ENCODE results near the gene CDKN3.
"Not testable (repeated sequence)": the region's sequence is repeated elsewhere in the genome, so short reads cannot be mapped to it uniquely, and the experiment has no call there.

CDKN3 gene

GRCh38 chr14:54453252-54453651 is 56.4 kb downstream of the CDKN3 start:
- FAIRE-seq: no peak

GRCh38 chr14:54453990-54454389 is 57.2 kb downstream of the CDKN3 start:
- not testable (repeated sequence) for DNase-seq (ENCODE audit: low spot score); FAIRE-seq

More at GRCh38 chr14:54453252-54453651, 56.4 kb downstream of the CDKN3 start:
- no peak for DNase-seq (ENCODE audit: low spot score)

GRCh38 chr14:54455363-54455762 is 58.6 kb downstream of the CDKN3 start:
- FAIRE-seq: no peak

GRCh38 chr14:54456820-54457608 is 60.2 kb downstream of the CDKN3 start:
- DNase-seq (ENCODE audit: low spot score); FAIRE-seq: not testable (repeated sequence)

More at GRCh38 chr14:54455363-54455762, 58.6 kb downstream of the CDKN3 start:
- DNase-seq (ENCODE audit: low spot score): no peak

GRCh38 chr14:54457609-54457996 is 60.8 kb downstream of the CDKN3 start:
- FAIRE-seq (no peak), DNase-seq (ENCODE audit: low spot score) (no peak)

- FAIRE-seq; DNase-seq (ENCODE audit: low spot score): not testable (repeated sequence)
Observed at GRCh38 chr14:54458536-54458935, 61.7 kb downstream of the CDKN3 start.

- DNase-seq (ENCODE audit: low spot score) (no peak), FAIRE-seq (no peak)
Observed at GRCh38 chr14:54459106-54459505, 62.3 kb downstream of the CDKN3 start.

- FAIRE-seq (no peak), DNase-seq (ENCODE audit: low spot score) (no peak)
Observed at GRCh38 chr14:54462048-54462447, 65.2 kb downstream of the CDKN3 start.

- FAIRE-seq: no peak
Observed at GRCh38 chr14:54465654-54466053, 68.8 kb downstream of the CDKN3 start.

GRCh38 chr14:54467280-54467679 is 70.5 kb downstream of the CDKN3 start:
- DNase-seq (ENCODE audit: low spot score): no peak
- FAIRE-seq: no peak

More at GRCh38 chr14:54465654-54466053, 68.8 kb downstream of the CDKN3 start:
- no peak for DNase-seq (ENCODE audit: low spot score)

All from urothelium cell line (cell line).